Keratinocyte (primary cell): ENCODE results near the gene ANAPC2. TPM values are rescaled to one million over a fixed set of nuclear protein-coding genes. Genes with fewer than 3 reads are reported as not detected.

Experiments used
- DNase-seq: peaks from one replicate; pipeline ENCODE4 v3.0.0-alpha.2; 2011; ENCODE audit warnings: low read depth, missing footprints, low spot score
- FAIRE-seq: peaks from 2 replicates; lab custom pipeline; 2011; peaks lifted over from hg19 to GRCh38; lab: Jason Lieb, UNC
- H2AFZ ChIP-seq: 2 replicates; pipeline ENCODE4 v1.6.0; 2012; ENCODE audit warnings: low read length, control low read depth, inconsistent platforms; ENCODE audit not compliant: control insufficient read depth
- H3K27ac ChIP-seq: 2 replicates; pipeline ENCODE4 v1.5.1; 2011; ENCODE audit warnings: low read length; ENCODE audit not compliant: control insufficient read depth, insufficient read depth
- H3K27me3 ChIP-seq: 3 replicates; pipeline ENCODE4 v1.6.0; 2011; ENCODE audit warnings: low read length; ENCODE audit not compliant: control insufficient read depth, insufficient read depth; ENCODE audit errors: extremely low read depth
- H3K36me3 ChIP-seq, 2 experiments: 2 replicates in 1 of 2; 3 replicates in 1 of 2; pipeline ENCODE4 v1.5.1; 2011; ENCODE audit warnings: low read length in 2 of 2, mild to moderate bottlenecking in 1 of 2; ENCODE audit not compliant: control insufficient read depth in 2 of 2, insufficient read depth in 2 of 2; ENCODE audit errors: extremely low read depth in 1 of 2
- H3K4me1 ChIP-seq: 3 replicates; pipeline ENCODE4 v1.5.1; 2011; ENCODE audit warnings: low read length; ENCODE audit not compliant: control insufficient read depth, insufficient read depth; ENCODE audit errors: extremely low read depth
- H3K4me2 ChIP-seq: 3 replicates; pipeline ENCODE4 v1.6.0; 2011; ENCODE audit warnings: low read depth, low read length; ENCODE audit not compliant: control insufficient read depth, insufficient read depth; ENCODE audit errors: extremely low read depth
- H3K4me3 ChIP-seq, 3 experiments: fragments of 200-600 bp in 1 of 3; sonication (generic) in 1 of 3; 2 replicates in 2 of 3; 3 replicates in 1 of 3; pipeline ENCODE4 v1.5.1; 2011 to 2016; ENCODE audit warnings: low read length in 3 of 3, mild to moderate bottlenecking in 3 of 3, control low read depth in 2 of 3, inconsistent platforms in 1 of 3, low read depth in 1 of 3, mixed read lengths in 1 of 3, mixed run types in 1 of 3, moderate library complexity in 1 of 3; ENCODE audit not compliant: control insufficient read depth in 2 of 3, insufficient read depth in 2 of 3; ENCODE audit errors: extremely low read depth in 1 of 3
- H3K79me2 ChIP-seq: 2 replicates; pipeline ENCODE4 v1.6.0; 2012; ENCODE audit warnings: low read length; ENCODE audit not compliant: control insufficient read depth, insufficient read depth
- H3K9ac ChIP-seq: 3 replicates; pipeline ENCODE4 v1.6.0; 2011; ENCODE audit warnings: low read length; ENCODE audit not compliant: control insufficient read depth, insufficient read depth; ENCODE audit errors: extremely low read depth
- H3K9me1 ChIP-seq: 3 replicates; pipeline ENCODE4 v1.6.0; 2011; ENCODE audit warnings: low read length; ENCODE audit not compliant: control insufficient read depth, insufficient read depth; ENCODE audit errors: extremely low read depth
- H3K9me3 ChIP-seq: 2 replicates; pipeline ENCODE4 v1.5.1; 2012; ENCODE audit warnings: low read depth, low read length; ENCODE audit not compliant: control insufficient read depth
- H4K20me1 ChIP-seq: 3 replicates; pipeline ENCODE4 v1.6.0; 2011; ENCODE audit warnings: low read length; ENCODE audit not compliant: control insufficient read depth, insufficient read depth; ENCODE audit errors: extremely low read depth
- EZH2 ChIP-seq: IDR thresholded peaks from one replicate; pipeline ENCODE4 v1.6.1; 2012; ENCODE audit warnings: inconsistent platforms, mild to moderate bottlenecking, low read length, moderate library complexity
- dilution Hi-C: fragments of 300-500 bp; cut with MboI; formaldehyde crosslinking; loops from one replicate; pipeline ENCODE4 v1.7.0; 2020; ENCODE audit warnings: low sequenced_read_pairs; ENCODE audit not compliant: extremely low pct_ligation_motif_present
- polyA plus RNA-seq, 5 experiments: library from polyadenylated mRNA; depleted of rRNA in 3 of 5; stranded (reverse) in 3 of 5; stranded (forward) in 1 of 5; unstranded in 1 of 5; fragments of >200 nt; gene quantifications; 1 replicate in 1 of 5; 2 replicates in 3 of 5; 3 replicates in 1 of 5; pipeline versions ENCODE4 v1.2.1 to v1.2.3, GENCODE V29; 2011 to 2012; ENCODE audit warnings: missing spikeins in 2 of 5, low read depth in 1 of 5, low replicate concordance in 1 of 5
- TF ChIP-seq, protein P1 (sequence below), 3 experiments: IDR thresholded peaks in 1 of 3; conservative IDR thresholded peaks in 1 of 3; optimal IDR thresholded peaks in 1 of 3; 2 replicates in 2 of 3; 3 replicates in 1 of 3; pipeline versions ENCODE3 to v1.5.1; 2011; ENCODE audit warnings: low read length in 3 of 3, mild to moderate bottlenecking in 3 of 3, moderate library complexity in 2 of 3, control low read depth in 1 of 3, inconsistent platforms in 1 of 3; ENCODE audit not compliant: insufficient read depth in 2 of 3; ENCODE audit errors: extremely low read depth in 1 of 3

ANAPC2 gene
- polyA plus RNA-seq, 1 donor (not counting 4 experiments of a cell fraction or from before 2014, with no cell fraction given) = 11.9 TPM

DNA sequence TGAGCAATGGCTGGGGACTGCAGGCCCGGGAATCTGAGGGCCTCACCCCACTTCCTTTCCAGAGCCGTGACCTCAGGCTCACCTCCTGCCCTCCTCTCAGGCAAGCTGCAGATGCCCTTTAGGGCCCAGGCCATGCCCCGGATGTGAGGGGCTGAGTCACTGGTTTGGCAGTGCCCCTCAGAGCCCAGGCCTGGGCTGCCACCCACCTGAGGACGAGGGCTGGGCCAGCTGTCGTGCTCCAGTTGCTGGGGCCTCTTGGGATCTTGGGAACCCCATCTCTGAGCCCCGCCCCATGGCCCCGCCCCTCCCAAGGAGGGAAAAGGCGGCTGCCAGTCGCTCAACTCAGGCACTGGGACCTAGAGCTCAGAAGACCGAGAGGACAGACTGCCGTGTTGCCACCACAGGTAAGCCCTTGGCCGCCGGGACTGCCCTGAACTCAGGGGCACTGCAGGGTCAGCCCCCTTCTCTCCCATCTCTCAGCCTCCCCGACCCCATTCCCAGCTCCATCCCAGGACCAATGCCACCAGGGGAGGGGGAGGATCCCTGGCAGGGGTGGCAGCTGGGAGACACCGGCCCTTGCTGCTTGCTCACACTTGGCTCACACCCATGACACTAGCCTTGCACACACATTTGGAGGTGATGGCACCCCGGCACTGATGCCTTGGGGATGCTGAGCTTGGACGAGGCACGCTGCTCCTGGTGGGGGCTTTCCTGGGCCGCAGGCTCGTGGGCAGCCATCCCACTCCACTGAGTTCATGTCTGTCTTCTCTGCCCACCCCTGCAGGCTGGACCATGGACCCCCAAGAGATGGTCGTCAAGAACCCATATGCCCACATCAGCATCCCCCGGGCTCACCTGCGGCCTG, 36.7 kb upstream of the ANAPC2 start, which contains the start of gene CYSRT1:
TSS of gene CYSRT1 (plus strand) at position 345 of the 865 bp plus-strand sequence. CDS start at position 793, 448 bp downstream.
- peak within 1 kb of the TSS; percentile 30 for H2AFZ ChIP-seq
- FAIRE-seq = no peak
- H3K4me3 ChIP-seq = peak within 1 kb of the TSS; percentile 64 to 81 (median 71)
- peak within 1 kb of the TSS; percentile 80 for H3K9ac ChIP-seq
- TF ChIP-seq, protein P1, sequence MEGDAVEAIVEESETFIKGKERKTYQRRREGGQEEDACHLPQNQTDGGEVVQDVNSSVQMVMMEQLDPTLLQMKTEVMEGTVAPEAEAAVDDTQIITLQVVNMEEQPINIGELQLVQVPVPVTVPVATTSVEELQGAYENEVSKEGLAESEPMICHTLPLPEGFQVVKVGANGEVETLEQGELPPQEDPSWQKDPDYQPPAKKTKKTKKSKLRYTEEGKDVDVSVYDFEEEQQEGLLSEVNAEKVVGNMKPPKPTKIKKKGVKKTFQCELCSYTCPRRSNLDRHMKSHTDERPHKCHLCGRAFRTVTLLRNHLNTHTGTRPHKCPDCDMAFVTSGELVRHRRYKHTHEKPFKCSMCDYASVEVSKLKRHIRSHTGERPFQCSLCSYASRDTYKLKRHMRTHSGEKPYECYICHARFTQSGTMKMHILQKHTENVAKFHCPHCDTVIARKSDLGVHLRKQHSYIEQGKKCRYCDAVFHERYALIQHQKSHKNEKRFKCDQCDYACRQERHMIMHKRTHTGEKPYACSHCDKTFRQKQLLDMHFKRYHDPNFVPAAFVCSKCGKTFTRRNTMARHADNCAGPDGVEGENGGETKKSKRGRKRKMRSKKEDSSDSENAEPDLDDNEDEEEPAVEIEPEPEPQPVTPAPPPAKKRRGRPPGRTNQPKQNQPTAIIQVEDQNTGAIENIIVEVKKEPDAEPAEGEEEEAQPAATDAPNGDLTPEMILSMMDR (optimal IDR thresholded peaks at IDR 0.05 in 1 of 3, IDR thresholded peaks at IDR 0.05 in 1 of 3, conservative IDR thresholded peaks at IDR 0.05 in 1 of 3; ENCODE audit: extremely low read depth in 1 of 3, insufficient read depth in 2 of 3, low read length in 3 of 3) = no peak
- TF ChIP-seq EZH2 = no peak
- H3K79me2 ChIP-seq = no peaks in the 10 kb centered on the region
- H3K27me3 ChIP-seq = peaks cover 3% of the 10 kb centered on the region
- H3K36me3 ChIP-seq = no peaks in the 10 kb centered on the region
- H3K4me2 ChIP-seq = peak within 1 kb of the TSS; percentile 91
- peak within 1 kb of the TSS; percentile 75 for H3K27ac ChIP-seq
- H3K9me1 ChIP-seq = no peaks in the 10 kb centered on the region
- H3K9me3 ChIP-seq = no peaks in the 10 kb centered on the region
- peaks cover 40% of the 10 kb centered on the region for H3K4me1 ChIP-seq
- dilution Hi-C loops = no loop called here
- no peaks in the 10 kb centered on the region for H4K20me1 ChIP-seq
- no peak for DNase-seq

DNA sequence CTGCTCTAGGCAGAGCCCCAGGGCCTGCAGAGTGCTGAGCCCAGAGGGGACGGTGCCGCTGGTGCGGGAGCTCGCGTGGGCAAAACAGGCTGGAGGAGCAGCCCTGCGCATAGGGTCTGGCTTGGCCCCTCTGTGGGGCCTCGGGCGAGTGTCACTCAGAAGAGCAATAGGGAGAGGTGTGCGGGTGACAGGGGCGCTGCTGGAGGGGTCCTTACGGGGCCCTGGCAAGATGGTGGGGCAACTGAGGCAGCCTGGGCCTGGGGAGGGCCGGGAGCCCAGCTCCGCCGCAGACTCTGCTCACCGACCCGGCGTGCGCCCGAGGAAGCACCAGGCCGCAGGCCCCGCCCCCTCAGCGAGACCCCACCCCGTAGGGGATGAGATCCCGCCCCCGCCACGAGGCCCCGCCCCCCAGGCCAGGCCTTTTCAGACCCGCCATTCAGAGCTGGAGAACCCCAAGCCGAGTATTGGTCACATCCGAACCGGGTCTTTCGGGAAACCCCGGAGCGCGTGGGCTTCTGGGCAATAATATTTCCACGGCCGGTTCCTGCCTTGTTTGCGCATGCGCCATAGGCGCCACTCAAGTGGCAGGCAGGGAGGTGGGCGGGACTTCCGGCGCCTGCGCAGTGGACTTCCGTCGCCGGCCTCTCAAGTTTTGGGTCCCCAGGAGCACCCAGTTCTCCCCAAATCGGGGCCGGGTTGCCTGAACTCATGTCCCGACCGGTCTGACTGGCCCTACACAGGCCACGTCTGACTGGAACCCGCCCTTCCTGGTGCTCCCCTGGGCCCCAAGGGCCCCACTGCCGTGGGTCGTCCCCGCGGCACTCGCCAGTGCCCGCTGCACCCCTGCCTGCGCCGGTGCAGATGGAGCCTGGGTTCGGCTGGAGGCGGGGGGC, 35.0 kb upstream of the ANAPC2 start:
- FAIRE-seq (peak; percentile 73), DNase-seq (peak; percentile 95)
- Histone ChIP-seq H4K20me1 (no peaks in the 10 kb centered on the region), H2AFZ (peak overlapping the region; percentile 75), H3K9me3 (no peaks in the 10 kb centered on the region), H3K4me2 (peak overlapping the region; percentile 91), H3K36me3 (no peaks in the 10 kb centered on the region), H3K27ac (peak overlapping the region; percentile 75), H3K27me3 (no peaks in the 10 kb centered on the region), H3K4me1 (peaks cover 44% of the 10 kb centered on the region), H3K9ac (peak overlapping the region; percentile 80), H3K4me3 (peak overlapping the region; percentile 64 to 81 (median 71)), H3K9me1 (no peaks in the 10 kb centered on the region), H3K79me2 (no peaks in the 10 kb centered on the region)
- no peak for TF ChIP-seq EZH2
- TF ChIP-seq, protein P1 (optimal IDR thresholded peaks at IDR 0.05 in 1 of 3, IDR thresholded peaks at IDR 0.05 in 1 of 3, conservative IDR thresholded peaks at IDR 0.05 in 1 of 3; ENCODE audit: extremely low read depth in 1 of 3, insufficient read depth in 2 of 3, low read length in 3 of 3) = no peak
- dilution Hi-C loops = no loop called here
